ENCODE data around the gene TNMD. TPM values are rescaled to one million over a fixed set of nuclear protein-coding genes. Genes with fewer than 3 reads are reported as not detected.
A peak's percentile ranks its signal among the peaks of the same experiment; 100 is the strongest.

TNMD gene
- polyA plus RNA-seq, 3 donors, result not detected

- H2AFZ ChIP-seq (ENCODE audit: insufficient read depth, low read depth, low read length, poor library complexity, severe bottlenecking), result no peak overlapping the region
- no peaks in the 10 kb centered on the region for H3K36me3 ChIP-seq (replicated peaks in 1 of 2; ENCODE audit: control insufficient read depth in 1 of 2, insufficient read depth in 2 of 2, low read length in 2 of 2)
- Mint-ChIP-seq H3K36me3 (no peaks in the 10 kb centered on the region), H3K27ac (no peak overlapping the region), H3K4me3 (no peak overlapping the region), H3K4me1 (no peaks in the 10 kb centered on the region), H3K27me3 (ENCODE audit: low read depth in 3 of 3) (peaks cover 7 to 44% (median 38%) of the 10 kb centered on the region in 3 donors), H3K9me3 (peaks cover 0 to 3% (median 0%) of the 10 kb centered on the region in 7 donors)
- no peak for TF ChIP-seq CTCF (IDR thresholded peaks at IDR 0.05)
- no peaks in the 10 kb centered on the region for H4K20me1 ChIP-seq (ENCODE audit: insufficient read depth, low read length)
- no peaks in the 10 kb centered on the region for H3K79me2 ChIP-seq (ENCODE audit: insufficient read depth, low read length)
- H3K9me3 ChIP-seq (replicated peaks in 1 of 2; ENCODE audit: control insufficient read depth in 1 of 2, insufficient read depth in 1 of 2, low read length in 2 of 2), result no peaks in the 10 kb centered on the region
- no peak for DNase-seq
- no peak overlapping the region for H3K27ac ChIP-seq (ENCODE audit: low read depth in 1 of 2, low read length in 2 of 2)
- intact Hi-C loops (cut with micrococcal nuclease), result no loop called here
- no peak overlapping the region for H3K4me3 ChIP-seq (replicated peaks in 1 of 3; ENCODE audit: low read depth in 2 of 3, low read length in 3 of 3)
- no CpG with 5 or more reads among the region's 2 CpGs for WGBS (ENCODE audit: insufficient coverage)
- no peak overlapping the region for H3K4me2 ChIP-seq (replicated peaks; ENCODE audit: extremely low read depth, low read length, poor library complexity, severe bottlenecking)
- H3K27me3 ChIP-seq (ENCODE audit: control insufficient read depth in 2 of 2, insufficient read depth in 2 of 2, low read length in 2 of 2), result peaks cover 33 to 45% of the 10 kb centered on the region in 2 donors
- H3K9ac ChIP-seq (ENCODE audit: insufficient read depth, low read length, poor library complexity, severe bottlenecking), result no peak overlapping the region
- no peaks in the 10 kb centered on the region for H3K4me1 ChIP-seq (ENCODE audit: control insufficient read depth in 1 of 2, insufficient read depth in 2 of 2, low read length in 2 of 2)
Observed at GRCh38 chrX:100593581-100593980, 8.8 kb downstream of the TNMD start.

- Histone ChIP-seq H3K79me2 (ENCODE audit: insufficient read depth, low read length) (no peaks in the 10 kb centered on the region), H3K4me2 (replicated peaks; ENCODE audit: extremely low read depth, low read length, poor library complexity, severe bottlenecking) (no peak overlapping the region), H3K4me1 (ENCODE audit: control insufficient read depth in 1 of 2, insufficient read depth in 2 of 2, low read length in 2 of 2) (no peaks in the 10 kb centered on the region), H2AFZ (ENCODE audit: insufficient read depth, low read depth, low read length, poor library complexity, severe bottlenecking) (no peak overlapping the region), H3K36me3 (replicated peaks in 1 of 2; ENCODE audit: control insufficient read depth in 1 of 2, insufficient read depth in 2 of 2, low read length in 2 of 2) (no peaks in the 10 kb centered on the region), H3K27me3 (ENCODE audit: control insufficient read depth in 2 of 2, insufficient read depth in 2 of 2, low read length in 2 of 2) (peaks cover 32 to 45% of the 10 kb centered on the region in 2 donors), H4K20me1 (ENCODE audit: insufficient read depth, low read length) (no peaks in the 10 kb centered on the region), H3K9ac (ENCODE audit: insufficient read depth, low read length, poor library complexity, severe bottlenecking) (no peak overlapping the region), H3K4me3 (replicated peaks in 1 of 3; ENCODE audit: low read depth in 2 of 3, low read length in 3 of 3) (no peak overlapping the region), H3K27ac (ENCODE audit: low read depth in 1 of 2, low read length in 2 of 2) (no peak overlapping the region), H3K9me3 (replicated peaks in 1 of 2; ENCODE audit: control insufficient read depth in 1 of 2, insufficient read depth in 1 of 2, low read length in 2 of 2) (no peaks in the 10 kb centered on the region)
- WGBS (ENCODE audit: insufficient coverage), result no CpG with 5 or more reads among the region's 2 CpGs
- intact Hi-C loops (cut with micrococcal nuclease), result no loop called here
- no peak for DNase-seq
- no peak overlapping the region for H3K27ac Mint-ChIP-seq
- peak overlapping the region in 1 of 2 donors; percentile 15 for H3K4me3 Mint-ChIP-seq
- no peak for TF ChIP-seq CTCF (IDR thresholded peaks at IDR 0.05)
- H3K9me3 Mint-ChIP-seq, result peaks cover 0 to 3% (median 0%) of the 10 kb centered on the region in 7 donors
- peaks cover 4 to 54% (median 43%) of the 10 kb centered on the region in 3 donors for H3K27me3 Mint-ChIP-seq (ENCODE audit: low read depth in 3 of 3)
- no peaks in the 10 kb centered on the region for H3K4me1 Mint-ChIP-seq
- no peaks in the 10 kb centered on the region for H3K36me3 Mint-ChIP-seq
Observed at GRCh38 chrX:100596601-100597000, 11.9 kb downstream of the TNMD start.

Measured in CD14-positive monocyte (primary cell).